Ovary (tissue), 9 donors: ENCODE data around the gene UGT1A3. TPM values are rescaled to one million over a fixed set of nuclear protein-coding genes. Genes with fewer than 3 reads are reported as not detected.

ENCODE experiments used
- DNase-seq, 5 donors: peaks; one replicate each; pipeline ENCODE4 v3.0.0-alpha.2; 2019 to 2020
- H3K27ac ChIP-seq, 2 donors: fragments of 200-600 bp; one replicate each; pipeline versions ENCODE4 v1.5.1 to v1.8.0; 2019 to 2022
- H3K27me3 ChIP-seq: fragments of 200-600 bp; one replicate; pipeline ENCODE4 v1.8.0; 2022
- H3K36me3 ChIP-seq: fragments of 200-600 bp; sonication (generic); one replicate; pipeline ENCODE4 v1.5.1; 2019
- H3K4me1 ChIP-seq: one replicate; pipeline ENCODE4 v1.8.1; 2013; ENCODE audit warnings: mild to moderate bottlenecking, moderate library complexity; ENCODE audit not compliant: insufficient read depth
- H3K4me3 ChIP-seq: fragments of 200-600 bp; sonication (generic); one replicate; pipeline ENCODE4 v1.5.1; 2017
- H3K9me3 ChIP-seq, 2 donors: fragments of 200-600 bp in 1 of 2; sonication (generic) in 1 of 2; one replicate each; pipeline versions ENCODE4 v1.5.1 to v1.8.1; 2013 to 2019; ENCODE audit warnings: mild to moderate bottlenecking in 1 of 2, moderate library complexity in 1 of 2
- CTCF ChIP-seq, 3 donors: fragments of 450-650 bp in 2 of 3; fragments of 200-600 bp in 1 of 3; IDR thresholded peaks; one replicate each; pipeline versions ENCODE4 v1.5.1 to v1.8.0; 2016 to 2022; ENCODE audit warnings: antibody characterized with exemption in 3 of 3, mild to moderate bottlenecking in 1 of 3
- EP300 ChIP-seq: sonication (generic); formaldehyde crosslinking; IDR thresholded peaks from one replicate; pipeline ENCODE4 v1.6.1; 2017; ENCODE audit warnings: antibody characterized with exemption
- POLR2A ChIP-seq: fragments of 450-650 bp; IDR thresholded peaks from one replicate; pipeline ENCODE4 v1.6.1; 2017; ENCODE audit warnings: antibody characterized with exemption, mild to moderate bottlenecking, moderate library complexity
- WGBS, 3 donors: extraction: QIAGEN DNeasy Blood & Tissue Kit in 1 of 3; methylation state at CpG; one replicate each; pipeline versions ENCODE4 v1.1.5 to v1.1.7; 2013 to 2017; 5-methylcytosine and 5-hydroxymethylcytosine counted together
- intact Hi-C, 4 donors: fragments of 100-400 bp; cut with DNase I; formaldehyde crosslinking; loops; one replicate each; pipeline versions ENCODE4 v1.11.0 to v1.15.1; 2022 to 2023
- polyA plus RNA-seq, 2 donors: library from polyadenylated mRNA; stranded (reverse); fragments of 200-250 nt in 1 of 2; fragments of 350-450 nt in 1 of 2; fragmentation: Illumina TruSeq in 1 of 2; extraction: RNeasy Lipid Tissue Mini Kit (QIAGEN cat#74804) in 1 of 2; gene quantifications; one replicate each; pipeline ENCODE4 v1.2.3, GENCODE V29; 2013 to 2014
- total RNA-seq, 7 donors: library from RNA; depleted of rRNA in 2 of 7; stranded (reverse); fragments of >200 nt in 2 of 7; fragmentation: NEBNext Ultra II Directional in 3 of 7; extraction: Animal tissue kit (Norgen Biotek cat#: 25700) in 3 of 7; gene quantifications; one replicate each; pipeline versions ENCODE4 v1.1.0 to v1.2.4, GENCODE V29; 2016 to 2023
- donor health status: DM: no; HTN: no; CAD: no; lungs with moderate emphysema.
- donor health status: DM: no; HTN: no; CAD: no.
- donor health status: Bipolar disorder and iron deficiency.
- donor health status: DM: yes; HTN: yes; CAD: no.
- donor health status: DM: no; HTN: no; CAD: no.
- donor health status: DM: yes; HTN: yes; CAD: no.

The UGT1A3 gene
- total and polyA plus RNA-seq, 9 donors, result not detected

GRCh38 chr2:233817361-233817911, 88.6 kb downstream of the UGT1A3 start:
- H3K27me3 ChIP-seq, result no peaks in the 10 kb centered on the region
- H3K9me3 ChIP-seq, result no peaks in the 10 kb centered on the region
- 75 to 91% (median 85%) methylated on average over 3 of the region's 3 CpGs for WGBS, 3 donors
- no peaks in the 10 kb centered on the region for H3K36me3 ChIP-seq
- no peak for DNase-seq
- H3K4me3 ChIP-seq, result no peak overlapping the region
- H3K4me1 ChIP-seq, result no peaks in the 10 kb centered on the region
- H3K27ac ChIP-seq, result no peak overlapping the region
- intact Hi-C loops, result no loop called here
- no peak for TF ChIP-seq POLR2A
- no peak for TF ChIP-seq EP300
- TF ChIP-seq CTCF (IDR thresholded peaks at IDR 0.05), result no peak

GRCh38 chr2:233817995-233818638, 89.3 kb downstream of the UGT1A3 start:
- WGBS, 3 donors, result 88 to 93% (median 89%) methylated on average over 11 of the region's 11 CpGs

GRCh38 chr2:233818639-233819621, 90.1 kb downstream of the UGT1A3 start:
- Histone ChIP-seq H3K36me3 (no peaks in the 10 kb centered on the region), H3K27me3 (no peaks in the 10 kb centered on the region), H3K27ac (no peak overlapping the region), H3K4me1 (no peaks in the 10 kb centered on the region), H3K9me3 (no peaks in the 10 kb centered on the region), H3K4me3 (no peak overlapping the region)
- intact Hi-C loops, result no loop called here
- WGBS, 3 donors, result 70 to 72% (median 71%) methylated on average over 17 of the region's 17 CpGs
- TF ChIP-seq EP300 (no peak), POLR2A (no peak), CTCF (IDR thresholded peaks at IDR 0.05) (no peak)
- DNase-seq, result no peak

More at GRCh38 chr2:233817995-233818638, 89.3 kb downstream of the UGT1A3 start:
- no peak for DNase-seq
- TF ChIP-seq EP300, result no peak
- TF ChIP-seq CTCF (IDR thresholded peaks at IDR 0.05), result no peak
- TF ChIP-seq POLR2A, result no peak
- H3K36me3 ChIP-seq, result no peaks in the 10 kb centered on the region
- H3K27ac ChIP-seq, result no peak overlapping the region
- H3K4me3 ChIP-seq, result no peak overlapping the region
- H3K9me3 ChIP-seq, result no peaks in the 10 kb centered on the region
- intact Hi-C loops, result no loop called here
- H3K27me3 ChIP-seq, result no peaks in the 10 kb centered on the region
- no peaks in the 10 kb centered on the region for H3K4me1 ChIP-seq

- Histone ChIP-seq H3K27me3 (no peaks in the 10 kb centered on the region), H3K4me1 (no peaks in the 10 kb centered on the region), H3K4me3 (no peak overlapping the region), H3K9me3 (no peaks in the 10 kb centered on the region), H3K36me3 (no peaks in the 10 kb centered on the region), H3K27ac (no peak overlapping the region)
- 82 to 86% (median 83%) methylated on average over 18 of the region's 18 CpGs for WGBS, 3 donors
- intact Hi-C loops, result no loop called here
- no peak for DNase-seq
- TF ChIP-seq CTCF (IDR thresholded peaks at IDR 0.05), result no peak
- TF ChIP-seq POLR2A, result no peak
- TF ChIP-seq EP300, result no peak
Observed at GRCh38 chr2:233819884-233820773, 91.3 kb downstream of the UGT1A3 start.
